ENCODE data around the gene LAMB1.

Gene LAMB1

GRCh38 chr7:107998660-107999480, 4.1 kb downstream of the LAMB1 start:
- Mint-ChIP-seq H3K9me3 (no peaks in the 10 kb centered on the region), H3K27ac (no peak overlapping the region), H3K4me1 (peaks cover 15% of the 10 kb centered on the region), H3K4me3 (no peak overlapping the region), H3K27me3 (peaks cover 61% of the 10 kb centered on the region), H3K36me3 (no peaks in the 10 kb centered on the region)
- no peak for DNase-seq
- CTCF ChIA-PET, result no interaction called here

- Mint-ChIP-seq H3K9me3 (no peaks in the 10 kb centered on the region), H3K27me3 (peaks cover 54% of the 10 kb centered on the region), H3K36me3 (no peaks in the 10 kb centered on the region), H3K27ac (no peak overlapping the region), H3K4me3 (no peak overlapping the region), H3K4me1 (peaks cover 15% of the 10 kb centered on the region)
- CTCF ChIA-PET, result no interaction called here
- no peak for DNase-seq
Observed at GRCh38 chr7:107998150-107998549, 4.8 kb downstream of the LAMB1 start.

GRCh38 chr7:107996072-107996882, 6.7 kb downstream of the LAMB1 start:
- DNase-seq, result no peak
- no peaks in the 10 kb centered on the region for H3K36me3 Mint-ChIP-seq
- H3K4me1 Mint-ChIP-seq, result peaks cover 3% of the 10 kb centered on the region
- CTCF ChIA-PET, result no interaction called here
- H3K27me3 Mint-ChIP-seq, result peaks cover 35% of the 10 kb centered on the region
- no peak overlapping the region for H3K27ac Mint-ChIP-seq
- H3K9me3 Mint-ChIP-seq, result no peaks in the 10 kb centered on the region
- no peak overlapping the region for H3K4me3 Mint-ChIP-seq

GRCh38 chr7:107995184-107996071, 7.5 kb downstream of the LAMB1 start:
- no peak overlapping the region for H3K27ac Mint-ChIP-seq
- H3K4me1 Mint-ChIP-seq, result no peaks in the 10 kb centered on the region
- DNase-seq, result no peak
- no peaks in the 10 kb centered on the region for H3K9me3 Mint-ChIP-seq
- no peaks in the 10 kb centered on the region for H3K36me3 Mint-ChIP-seq
- no peak overlapping the region for H3K4me3 Mint-ChIP-seq
- CTCF ChIA-PET, result no interaction called here
- peaks cover 29% of the 10 kb centered on the region for H3K27me3 Mint-ChIP-seq

- H3K27me3 Mint-ChIP-seq, result peaks cover 27% of the 10 kb centered on the region
Observed at GRCh38 chr7:107994421-107995030, 8.4 kb downstream of the LAMB1 start.

GRCh38 chr7:107993891-107994291, 9.1 kb downstream of the LAMB1 start:
- no peak overlapping the region for H3K4me3 Mint-ChIP-seq
- no peaks in the 10 kb centered on the region for H3K4me1 Mint-ChIP-seq
- H3K27ac Mint-ChIP-seq, result no peak overlapping the region
- peaks cover 27% of the 10 kb centered on the region for H3K27me3 Mint-ChIP-seq
- no peaks in the 10 kb centered on the region for H3K9me3 Mint-ChIP-seq
- H3K36me3 Mint-ChIP-seq, result no peaks in the 10 kb centered on the region
- DNase-seq, result no peak
- CTCF ChIA-PET, result no interaction called here

More at GRCh38 chr7:107994421-107995030, 8.4 kb downstream of the LAMB1 start:
- DNase-seq, result no peak
- H3K36me3 Mint-ChIP-seq, result no peaks in the 10 kb centered on the region
- H3K27ac Mint-ChIP-seq, result no peak overlapping the region
- no peak overlapping the region for H3K4me3 Mint-ChIP-seq
- H3K4me1 Mint-ChIP-seq, result no peaks in the 10 kb centered on the region
- no peaks in the 10 kb centered on the region for H3K9me3 Mint-ChIP-seq
- CTCF ChIA-PET, result no interaction called here

GRCh38 chr7:107989618-107990373, 13.2 kb downstream of the LAMB1 start:
- Mint-ChIP-seq H3K27ac (no peak overlapping the region), H3K27me3 (peaks cover 13% of the 10 kb centered on the region), H3K4me1 (no peaks in the 10 kb centered on the region), H3K9me3 (no peaks in the 10 kb centered on the region), H3K4me3 (no peak overlapping the region), H3K36me3 (no peaks in the 10 kb centered on the region)
- CTCF ChIA-PET, result no interaction called here
- no peak for DNase-seq

GRCh38 chr7:107982918-107983389, 20.0 kb downstream of the LAMB1 start:
- no peak for DNase-seq
- Mint-ChIP-seq H3K27me3 (peaks cover 5% of the 10 kb centered on the region), H3K4me3 (no peak overlapping the region), H3K27ac (no peak overlapping the region), H3K36me3 (no peaks in the 10 kb centered on the region), H3K9me3 (no peaks in the 10 kb centered on the region), H3K4me1 (no peaks in the 10 kb centered on the region)
- CTCF ChIA-PET, result interaction anchor here (0.6 to 1.6 kb wide), 2 partner anchors 10 to 51 kb away, joined by 3 to 4 read pairs; no protein-coding TSS in a partner anchor

- CTCF ChIA-PET, result interaction anchor here (1.6 kb wide), 1 partner anchor 9 kb away, joined by 4 read pairs; no protein-coding TSS in a partner anchor
- DNase-seq, result no peak
- Mint-ChIP-seq H3K4me3 (no peak overlapping the region), H3K9me3 (no peaks in the 10 kb centered on the region), H3K36me3 (no peaks in the 10 kb centered on the region), H3K27me3 (peaks cover 8% of the 10 kb centered on the region), H3K27ac (no peak overlapping the region), H3K4me1 (no peaks in the 10 kb centered on the region)
Observed at GRCh38 chr7:107982042-107982840, 20.7 kb downstream of the LAMB1 start.

GRCh38 chr7:107981466-107981865, 21.5 kb downstream of the LAMB1 start:
- Mint-ChIP-seq H3K36me3 (no peaks in the 10 kb centered on the region), H3K4me1 (no peaks in the 10 kb centered on the region), H3K9me3 (no peaks in the 10 kb centered on the region), H3K27ac (no peak overlapping the region), H3K4me3 (no peak overlapping the region), H3K27me3 (peaks cover 14% of the 10 kb centered on the region)
- CTCF ChIA-PET, result interaction anchor here (0.6 kb wide), 1 partner anchor 593 kb away, joined by 3 read pairs; no protein-coding TSS in a partner anchor
- DNase-seq, result no peak

- CTCF ChIA-PET, result interaction anchor here (0.6 kb wide), 1 partner anchor 593 kb away, joined by 3 read pairs; no protein-coding TSS in a partner anchor
- Mint-ChIP-seq H3K4me3 (no peak overlapping the region), H3K9me3 (no peaks in the 10 kb centered on the region), H3K27ac (no peak overlapping the region), H3K36me3 (no peaks in the 10 kb centered on the region), H3K27me3 (peaks cover 14% of the 10 kb centered on the region), H3K4me1 (no peaks in the 10 kb centered on the region)
- DNase-seq, result no peak
Observed at GRCh38 chr7:107980671-107981190, 22.2 kb downstream of the LAMB1 start.

GRCh38 chr7:107980171-107980570, 22.8 kb downstream of the LAMB1 start:
- CTCF ChIA-PET, result no interaction called here
- no peak overlapping the region for H3K4me3 Mint-ChIP-seq

More at GRCh38 chr7:107980171-107980570, 22.8 kb downstream of the LAMB1 start:
- no peak overlapping the region for H3K27ac Mint-ChIP-seq
- H3K36me3 Mint-ChIP-seq, result no peaks in the 10 kb centered on the region
- no peaks in the 10 kb centered on the region for H3K4me1 Mint-ChIP-seq
- no peaks in the 10 kb centered on the region for H3K9me3 Mint-ChIP-seq
- no peak for DNase-seq
- peaks cover 14% of the 10 kb centered on the region for H3K27me3 Mint-ChIP-seq
